Spleen (tissue), 7 donors: ENCODE data around the gene DEUP1.

Source experiments
- POLR2A ChIP-seq, 3 donors: fragments of 450-650 bp; IDR thresholded peaks; one replicate each; pipeline ENCODE4 v1.5.1; 2017; ENCODE audit warnings: antibody characterized with exemption in 3 of 3, mild to moderate bottlenecking in 1 of 3
- POLR2AphosphoS5 ChIP-seq, 3 donors: sonication (generic); formaldehyde crosslinking; IDR thresholded peaks; one replicate each; pipeline ENCODE4 v1.5.1; 2017; ENCODE audit warnings: antibody characterized with exemption in 3 of 3
- TF ChIP-seq, protein P1 (sequence below), 11 experiments: fragments of 200-600 bp in 7 of 11; fragments of 450-650 bp in 4 of 11; sonication (generic) in 4 of 11; IDR thresholded peaks in 8 of 11; conservative IDR thresholded peaks in 3 of 11; 1 replicate in 7 of 11; 2 replicates in 4 of 11; pipeline versions ENCODE4 v1.4.0 to v1.8.0; 2016 to 2021; ENCODE audit warnings: antibody characterized with exemption in 11 of 11, inconsistent platforms in 4 of 11, mild to moderate bottlenecking in 1 of 11
- donor health status: DM: no; HTN: no; CAD: no; lungs with moderate emphysema.
- donor health status: DM: no; HTN: no; CAD: no.
- donor health status: DM: no; HTN: no; CAD: no.

DNA sequence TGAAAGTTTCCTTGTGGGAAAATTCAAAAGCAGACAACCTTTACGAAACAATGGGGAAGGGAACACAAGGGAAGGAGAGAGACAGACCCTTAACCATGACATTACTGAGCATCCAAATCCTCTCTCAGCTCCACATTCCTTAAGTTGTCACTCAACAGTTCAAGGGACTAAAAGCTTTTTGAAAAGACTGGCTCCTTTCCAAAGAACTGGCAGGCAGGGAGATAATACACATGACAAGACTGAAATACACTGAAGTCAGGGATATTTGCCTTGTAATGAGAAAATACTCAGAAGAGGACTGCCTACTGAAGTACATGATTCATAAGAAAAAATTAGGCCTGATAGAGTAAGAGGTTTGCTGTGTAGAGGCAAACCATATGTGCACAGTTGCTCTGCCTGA is 143.6 kb downstream of the DEUP1 start:
- TF ChIP-seq, protein P1, sequence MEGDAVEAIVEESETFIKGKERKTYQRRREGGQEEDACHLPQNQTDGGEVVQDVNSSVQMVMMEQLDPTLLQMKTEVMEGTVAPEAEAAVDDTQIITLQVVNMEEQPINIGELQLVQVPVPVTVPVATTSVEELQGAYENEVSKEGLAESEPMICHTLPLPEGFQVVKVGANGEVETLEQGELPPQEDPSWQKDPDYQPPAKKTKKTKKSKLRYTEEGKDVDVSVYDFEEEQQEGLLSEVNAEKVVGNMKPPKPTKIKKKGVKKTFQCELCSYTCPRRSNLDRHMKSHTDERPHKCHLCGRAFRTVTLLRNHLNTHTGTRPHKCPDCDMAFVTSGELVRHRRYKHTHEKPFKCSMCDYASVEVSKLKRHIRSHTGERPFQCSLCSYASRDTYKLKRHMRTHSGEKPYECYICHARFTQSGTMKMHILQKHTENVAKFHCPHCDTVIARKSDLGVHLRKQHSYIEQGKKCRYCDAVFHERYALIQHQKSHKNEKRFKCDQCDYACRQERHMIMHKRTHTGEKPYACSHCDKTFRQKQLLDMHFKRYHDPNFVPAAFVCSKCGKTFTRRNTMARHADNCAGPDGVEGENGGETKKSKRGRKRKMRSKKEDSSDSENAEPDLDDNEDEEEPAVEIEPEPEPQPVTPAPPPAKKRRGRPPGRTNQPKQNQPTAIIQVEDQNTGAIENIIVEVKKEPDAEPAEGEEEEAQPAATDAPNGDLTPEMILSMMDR (IDR thresholded peaks at IDR 0.05 in 8 of 11, conservative IDR thresholded peaks at IDR 0.05 in 3 of 11): no peak
- TF ChIP-seq POLR2AphosphoS5 (IDR thresholded peaks at IDR 0.05) (no peak), POLR2A (IDR thresholded peaks at IDR 0.05) (no peak)
